Caki2 (cell line): ENCODE results near the gene SRGAP1. TPM values are rescaled to one million over a fixed set of nuclear protein-coding genes. Genes with fewer than 3 reads are reported as not detected.
"Not testable (repeated sequence)": the region's sequence is repeated elsewhere in the genome, so short reads cannot be mapped to it uniquely, and the experiment has no call there.

Experiments
- DNase-seq: peaks from one replicate; pipeline ENCODE4 v3.0.0-alpha.2; 2015; ENCODE audit warnings: low read depth
- in situ Hi-C: cut with HindIII; loops from 2 replicates; pipeline ENCODE4 v1.10.0; 2016; ENCODE audit warnings: low sequenced_read_pairs, low pct_unique_long_range_greater_than_20kb, mixed read lengths
- total RNA-seq: library from RNA; depleted of rRNA; stranded (reverse); fragments of >200 nt; shearing (Covaris generic); gene quantifications from 2 replicates; pipeline ENCODE4 v1.2.3, GENCODE V29; 2014; ENCODE audit warnings: low replicate concordance

SRGAP1 gene
- total RNA-seq, 1 experiment from 2014 or later = 30.0 TPM

DNA sequence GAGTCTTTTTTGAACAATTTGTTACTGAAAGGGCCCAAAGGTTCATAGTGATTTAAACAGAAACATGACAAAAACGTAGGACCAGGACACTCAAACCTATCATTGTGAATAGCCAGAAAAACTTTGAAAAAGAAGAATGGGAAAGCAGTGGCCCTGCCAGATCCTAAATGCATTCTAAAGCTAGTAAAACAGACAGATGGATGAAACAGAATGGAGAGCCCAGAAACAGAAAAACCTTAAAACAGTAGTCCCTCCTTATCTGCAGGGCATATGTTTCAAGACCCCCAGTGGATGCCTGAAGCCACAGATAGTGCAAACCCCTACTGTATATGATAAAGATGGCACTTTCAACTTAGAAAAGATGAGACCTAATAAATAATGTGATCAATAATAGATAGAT lies 283.9 kb downstream of the SRGAP1 start:
- in situ Hi-C loops = no loop called here
- no peak for DNase-seq

DNA sequence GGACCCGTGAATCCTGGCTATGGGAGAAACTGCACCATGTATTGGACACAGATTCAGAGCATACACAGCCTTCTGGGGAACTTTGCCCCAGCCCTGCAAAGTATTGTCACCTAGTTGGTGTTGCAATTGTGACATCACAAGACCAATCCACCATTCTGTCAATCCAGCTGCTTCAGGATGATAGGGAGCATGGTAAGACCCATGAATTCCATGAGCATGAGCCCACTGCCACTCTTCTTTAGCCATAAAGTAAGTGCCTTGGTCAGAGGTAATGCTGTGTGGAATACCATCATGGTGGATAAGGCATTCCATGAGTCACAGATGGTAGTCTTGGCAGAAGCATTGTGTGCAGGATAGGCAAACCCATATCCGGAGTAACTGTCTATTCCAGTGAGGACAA lies 286.0 kb downstream of the SRGAP1 start:
- in situ Hi-C loops, DNase-seq: not testable (repeated sequence)

DNA sequence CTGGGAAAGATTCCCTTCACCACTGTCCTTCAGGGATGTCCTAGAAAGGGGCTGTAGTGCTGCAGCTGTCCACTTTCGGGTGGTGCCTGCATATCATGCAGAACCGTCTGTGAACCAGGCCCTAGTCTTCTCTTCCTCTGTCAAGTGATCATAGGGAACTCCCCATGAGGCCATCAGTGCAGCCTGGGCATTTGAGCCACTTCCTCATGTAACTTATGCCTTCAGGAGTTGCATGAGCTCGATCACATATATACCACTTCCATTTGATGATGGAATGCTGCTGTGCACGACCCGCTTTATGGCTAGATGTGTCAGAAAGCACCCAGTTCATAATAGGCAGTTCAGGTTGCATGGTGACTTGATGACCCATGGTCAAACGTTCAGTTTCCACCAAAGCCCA lies 287.0 kb downstream of the SRGAP1 start:
- in situ Hi-C loops = not testable (repeated sequence)

DNA sequence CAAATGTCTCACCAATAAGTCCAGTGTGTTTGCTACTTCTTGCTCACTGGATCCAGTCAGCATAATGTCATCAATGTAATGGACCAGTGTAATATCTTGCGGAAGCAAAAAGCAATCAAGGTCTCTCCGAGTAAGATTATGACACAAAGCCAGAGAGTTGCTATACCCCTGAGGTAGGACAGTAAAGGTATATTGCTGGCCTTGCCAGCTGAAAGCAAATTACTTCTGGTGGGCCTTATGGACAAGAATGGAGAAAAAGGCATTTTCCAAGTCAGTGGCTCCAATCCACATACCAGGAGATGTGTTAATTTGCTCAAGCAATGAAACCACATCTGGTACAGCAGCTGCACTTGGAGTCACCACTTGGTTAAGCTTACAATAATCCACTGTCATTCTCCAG lies 288.2 kb downstream of the SRGAP1 start:
- in situ Hi-C loops, DNase-seq: not testable (repeated sequence)

More for the DNA sequence above, 287.0 kb downstream of the SRGAP1 start:
- DNase-seq = not testable (repeated sequence)

DNA sequence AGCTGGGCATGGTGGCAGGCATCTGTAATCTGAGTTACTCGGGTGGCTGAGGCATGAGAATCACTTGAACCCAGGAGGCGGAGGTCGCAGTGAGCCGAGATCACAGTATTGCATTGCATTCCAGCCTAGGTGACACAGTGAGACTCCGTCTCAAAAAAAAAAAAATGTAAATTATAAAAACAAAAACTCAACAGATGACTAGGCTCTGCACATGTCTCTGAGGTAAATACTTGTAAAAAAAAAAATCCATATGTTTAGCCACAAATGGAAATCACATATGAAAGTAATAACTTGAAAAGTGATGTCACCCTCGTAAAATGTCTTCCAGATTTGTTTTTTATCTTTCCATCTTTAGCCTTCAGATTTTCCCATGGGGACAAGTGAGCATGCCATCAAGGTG lies 292.6 kb downstream of the SRGAP1 start:
- no peak for DNase-seq
- in situ Hi-C loops = no loop called here

DNA sequence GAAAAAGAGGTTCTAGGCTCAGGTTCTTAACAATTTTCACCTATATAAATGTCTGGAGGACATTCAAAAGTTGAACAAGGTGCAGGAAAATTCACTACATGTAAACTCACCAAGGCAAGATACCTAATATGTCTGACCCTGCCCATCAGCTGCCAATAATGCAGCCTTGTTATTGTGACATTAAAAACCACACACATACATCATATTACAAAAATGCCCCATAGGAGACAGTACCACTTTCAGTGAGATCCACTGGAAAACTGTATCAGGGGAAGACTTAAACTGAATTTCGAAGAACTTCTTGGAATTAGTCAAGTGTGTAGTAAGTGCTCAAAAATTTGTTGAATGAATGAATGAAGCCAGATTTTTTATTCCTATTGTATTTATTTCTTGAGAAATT lies 294.5 kb downstream of the SRGAP1 start:
- in situ Hi-C loops = no loop called here
- no peak for DNase-seq

DNA sequence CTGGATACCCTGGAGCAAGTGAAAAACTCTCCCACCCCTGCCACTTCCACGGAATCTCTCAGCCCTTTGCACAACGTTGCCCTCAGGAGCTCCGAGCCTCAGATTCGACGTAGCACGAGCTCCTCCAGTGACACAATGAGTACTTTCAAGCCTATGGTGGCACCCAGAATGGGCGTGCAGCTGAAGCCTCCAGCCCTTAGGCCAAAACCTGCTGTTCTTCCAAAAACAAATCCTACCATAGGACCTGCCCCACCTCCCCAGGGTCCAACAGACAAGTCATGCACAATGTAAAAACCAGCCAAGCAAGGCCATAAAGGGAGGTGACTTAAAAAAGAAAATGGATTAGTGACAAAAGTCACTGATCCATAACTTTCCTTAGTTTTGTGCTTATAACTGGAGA lies 297.9 kb downstream of the SRGAP1 start:
- in situ Hi-C loops = no loop called here
- peak; percentile 78 for DNase-seq

DNA sequence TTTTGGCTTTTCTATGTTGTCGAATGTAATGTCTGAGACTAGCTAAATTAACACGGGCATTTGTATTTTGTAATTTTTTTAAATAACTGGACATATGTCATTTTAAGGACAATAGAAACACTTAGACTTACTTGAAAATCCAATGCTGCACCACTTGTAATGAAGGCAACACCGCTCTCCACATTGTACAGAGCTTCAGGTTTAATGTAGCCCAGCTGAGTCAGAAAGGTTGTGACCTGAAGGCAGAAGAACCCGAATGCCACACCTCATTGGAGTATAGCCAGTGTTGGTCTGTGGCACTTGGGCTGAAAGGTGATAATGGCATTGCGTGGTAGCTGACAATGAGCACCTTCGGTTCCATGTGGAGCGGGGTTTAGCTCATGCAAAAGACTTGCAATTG lies 298.3 kb downstream of the SRGAP1 start:
- peak; percentile 69 for DNase-seq
- in situ Hi-C loops = no loop called here

DNA sequence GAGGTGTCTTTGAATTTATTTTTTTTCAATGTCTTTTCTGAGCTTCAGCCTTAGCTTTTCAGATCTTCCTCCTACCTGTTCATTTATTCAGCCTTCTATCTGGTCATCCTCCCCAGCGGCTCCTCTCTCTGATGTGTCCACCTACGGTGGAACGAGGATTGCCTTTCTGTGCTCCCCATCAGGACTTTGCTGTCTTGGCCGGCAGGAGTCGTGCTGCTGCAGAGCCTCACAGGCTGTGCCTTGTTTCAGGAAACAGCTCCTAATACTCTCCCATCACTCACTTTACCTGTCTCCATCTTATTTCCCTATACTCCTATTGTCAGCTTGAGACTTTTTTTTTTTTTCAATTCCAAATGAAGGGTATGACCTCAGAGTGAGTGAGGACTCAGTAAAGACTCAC lies 300.7 kb downstream of the SRGAP1 start:
- in situ Hi-C loops = no loop called here
- DNase-seq = no peak

DNA sequence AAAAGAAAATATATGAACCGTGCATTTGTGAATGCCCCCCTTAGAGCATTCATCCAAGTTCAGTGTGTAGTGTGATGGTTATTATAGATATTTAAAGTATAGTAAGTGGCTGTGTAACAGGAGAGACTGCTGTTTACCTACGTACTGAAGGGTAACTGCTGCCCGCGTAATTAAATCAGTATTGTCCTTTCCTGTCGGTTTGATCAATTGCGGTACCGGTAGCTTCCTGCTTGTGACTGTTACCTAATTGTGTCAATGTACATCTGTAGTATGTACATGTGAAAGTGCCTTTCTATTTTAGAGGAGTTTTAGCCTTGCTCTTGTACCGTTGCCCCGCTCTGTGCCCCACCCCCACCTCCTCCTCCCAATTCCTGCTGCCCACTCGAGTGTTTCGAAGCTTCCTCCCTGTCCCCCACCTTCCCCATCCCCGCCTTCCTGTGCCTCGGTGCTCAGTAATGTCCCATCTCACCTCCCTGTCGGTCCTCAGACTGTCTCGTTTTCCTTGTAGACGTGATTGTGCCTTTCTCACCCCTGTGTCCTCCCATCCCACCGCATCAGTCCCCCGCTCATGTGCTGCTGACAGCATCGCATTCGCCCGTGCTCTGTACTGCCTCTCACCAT lies 302.6 kb downstream of the SRGAP1 start:
- in situ Hi-C loops = no loop called here
- peak; percentile 86 for DNase-seq

DNA sequence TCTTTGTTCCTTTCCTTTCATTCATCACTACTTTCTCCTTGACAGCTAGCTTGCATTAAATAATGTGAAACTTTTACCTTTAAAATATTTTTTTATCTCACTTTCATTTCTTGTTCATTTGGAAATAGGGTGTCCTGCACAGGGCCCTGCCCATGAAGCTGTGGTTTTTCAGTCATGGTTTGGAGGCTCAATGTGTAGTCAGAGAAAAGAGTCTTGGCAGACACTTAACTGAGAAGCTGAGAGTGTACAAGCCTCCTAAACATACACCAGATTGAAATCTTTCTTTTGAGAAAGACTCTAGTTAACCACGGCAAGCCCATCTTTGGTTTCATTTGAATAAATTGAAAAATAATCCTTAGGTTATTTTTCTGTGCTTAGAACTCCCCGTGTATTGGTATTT lies 303.4 kb downstream of the SRGAP1 start:
- in situ Hi-C loops = no loop called here
- DNase-seq = peak; percentile 29

DNA sequence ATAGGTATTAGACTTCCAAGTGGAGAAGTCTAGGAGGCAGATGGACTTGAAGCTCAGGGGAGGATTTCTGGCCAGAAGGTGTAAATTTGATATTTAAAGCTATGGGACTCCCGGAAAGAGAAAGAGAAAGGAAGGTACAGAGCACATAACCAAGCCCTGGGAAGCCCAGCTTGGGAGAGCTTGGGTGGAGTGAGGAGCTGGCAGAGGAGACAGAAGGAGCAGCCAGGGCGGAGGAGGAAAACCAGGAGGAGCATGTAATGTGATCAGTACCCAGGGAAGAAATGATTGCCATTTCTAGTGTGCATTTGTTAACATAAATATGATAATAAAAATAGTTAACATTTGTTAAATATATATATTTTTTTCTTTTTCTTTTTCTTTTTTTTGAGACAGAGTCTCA lies 310.2 kb downstream of the SRGAP1 start:
- DNase-seq = no peak
- in situ Hi-C loops = no loop called here

DNA sequence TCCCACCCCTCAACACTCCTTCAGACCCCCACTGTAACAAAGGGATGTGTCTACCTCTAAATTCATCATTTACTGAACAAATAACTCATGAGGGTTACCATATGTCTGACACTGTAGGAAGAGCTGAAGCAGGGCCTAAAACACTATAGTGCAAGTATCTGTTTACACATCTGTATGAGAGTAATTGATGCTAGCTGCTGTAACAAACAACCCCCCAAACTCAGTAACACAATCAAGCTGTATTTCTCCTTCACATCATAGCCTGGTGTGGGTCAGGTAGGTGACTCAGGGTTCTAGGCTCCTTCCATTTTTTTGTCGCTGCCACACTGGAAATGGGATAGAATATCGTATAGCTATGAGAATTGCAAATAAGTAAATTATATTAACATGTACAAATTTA lies 312.6 kb downstream of the SRGAP1 start:
- DNase-seq = no peak
- in situ Hi-C loops = no loop called here

DNA sequence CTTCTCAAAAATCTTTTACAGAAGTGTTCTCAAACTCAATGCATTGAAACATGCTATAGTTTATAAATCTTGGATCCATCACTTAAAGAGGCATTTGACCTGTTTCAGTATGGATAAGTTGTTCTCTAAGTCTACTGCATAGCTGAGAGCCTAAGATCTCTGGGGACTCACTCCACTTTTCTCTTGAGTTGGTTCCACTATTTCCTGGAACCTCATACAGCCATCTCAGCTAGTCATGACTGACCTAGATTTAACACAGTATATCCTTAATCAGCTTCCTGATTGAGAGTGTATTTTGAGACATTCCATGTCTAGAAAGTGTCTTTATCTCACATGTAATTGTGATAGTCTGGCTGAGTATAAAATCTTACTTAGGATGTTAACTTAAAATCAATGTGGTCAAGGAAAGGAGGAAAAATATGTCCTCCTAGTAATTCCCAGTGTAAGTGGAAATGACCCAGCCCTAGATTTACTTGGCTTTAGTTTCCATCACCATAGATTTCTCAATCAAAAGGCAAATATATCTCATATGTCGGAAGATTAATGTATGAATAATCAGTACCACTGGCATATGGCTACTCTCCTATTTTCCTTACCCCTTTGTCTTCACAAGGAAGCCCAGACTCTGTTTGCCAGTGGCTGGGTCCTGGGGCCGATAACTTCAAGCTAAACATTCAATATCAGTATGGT lies 315.7 kb downstream of the SRGAP1 start:
- in situ Hi-C loops = no loop called here
- no peak for DNase-seq

DNA sequence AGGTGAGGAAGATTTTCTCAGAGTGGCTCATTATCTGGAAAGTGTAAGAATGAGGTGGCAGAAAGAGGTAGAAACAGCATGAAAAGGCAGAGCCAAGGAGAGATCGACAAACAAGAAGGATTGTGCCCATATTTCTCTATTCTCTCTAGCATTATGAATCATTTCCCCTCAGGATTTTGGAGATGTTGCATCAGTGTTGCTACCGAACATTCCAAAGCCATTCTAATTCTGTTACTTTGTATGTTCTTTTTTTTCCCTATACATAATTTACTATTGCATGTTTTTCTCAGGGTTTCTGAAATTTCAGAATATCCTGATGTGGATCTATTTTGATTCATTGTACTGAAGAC lies 316.2 kb downstream of the SRGAP1 start:
- in situ Hi-C loops = no loop called here
- no peak for DNase-seq

DNA sequence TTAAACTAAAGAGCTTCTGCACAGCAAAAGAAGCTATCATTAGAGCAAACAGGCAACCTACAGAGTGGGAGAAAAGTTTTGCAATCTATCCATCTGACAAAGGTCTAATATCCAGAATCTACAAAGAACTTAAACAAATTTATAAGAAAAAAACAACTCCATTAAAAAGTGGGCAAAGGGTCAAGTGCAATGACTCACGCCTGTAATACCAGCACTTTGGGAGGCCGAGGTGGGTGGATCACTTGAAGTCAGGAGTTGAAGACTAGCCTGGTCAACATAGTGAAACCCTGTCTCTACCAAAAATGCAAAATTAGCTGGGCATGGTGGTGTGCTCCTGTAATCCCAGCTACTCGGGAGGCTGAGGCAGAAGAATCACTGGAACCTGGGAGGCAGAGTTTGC lies 322.1 kb downstream of the SRGAP1 start:
- DNase-seq, in situ Hi-C loops: not testable (repeated sequence)

DNA sequence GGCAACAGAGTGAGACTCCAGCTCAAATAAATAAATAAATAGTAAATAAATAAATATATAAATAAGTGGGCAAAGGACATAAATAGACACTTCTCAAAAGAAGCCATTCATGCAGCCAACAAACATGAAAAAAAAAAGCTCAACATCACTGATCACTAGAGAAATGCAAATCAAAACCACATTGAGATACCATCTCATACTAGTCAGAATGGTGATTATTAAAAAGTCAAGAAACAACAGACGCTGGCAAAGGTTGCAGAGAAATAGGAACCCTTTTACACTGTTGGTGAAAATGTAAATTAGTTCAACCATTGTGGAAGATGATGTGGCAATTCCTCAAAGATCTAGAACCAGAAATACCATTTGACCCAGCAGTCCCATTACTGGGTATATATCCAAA lies 322.5 kb downstream of the SRGAP1 start:
- DNase-seq, in situ Hi-C loops: not testable (repeated sequence)

DNA sequence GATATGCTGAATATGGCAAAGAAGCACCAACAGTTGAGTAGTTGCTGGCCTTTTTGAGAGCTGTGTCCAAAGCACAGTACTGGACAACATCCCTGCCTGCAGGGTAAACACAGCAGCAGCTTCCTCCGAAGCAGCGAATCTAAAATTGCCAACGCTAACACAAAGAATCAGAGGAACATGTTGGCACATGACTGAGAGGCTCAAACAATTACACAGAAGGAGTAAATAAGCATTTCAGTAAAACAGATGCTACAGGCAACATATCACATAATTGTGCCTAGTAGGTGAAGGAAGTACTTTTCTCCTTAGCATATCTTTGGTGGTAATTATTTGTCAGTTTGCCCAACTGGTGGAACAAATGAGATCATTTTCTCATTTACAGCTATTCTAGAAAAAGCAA lies 325.5 kb downstream of the SRGAP1 start:
- DNase-seq = no peak

DNA sequence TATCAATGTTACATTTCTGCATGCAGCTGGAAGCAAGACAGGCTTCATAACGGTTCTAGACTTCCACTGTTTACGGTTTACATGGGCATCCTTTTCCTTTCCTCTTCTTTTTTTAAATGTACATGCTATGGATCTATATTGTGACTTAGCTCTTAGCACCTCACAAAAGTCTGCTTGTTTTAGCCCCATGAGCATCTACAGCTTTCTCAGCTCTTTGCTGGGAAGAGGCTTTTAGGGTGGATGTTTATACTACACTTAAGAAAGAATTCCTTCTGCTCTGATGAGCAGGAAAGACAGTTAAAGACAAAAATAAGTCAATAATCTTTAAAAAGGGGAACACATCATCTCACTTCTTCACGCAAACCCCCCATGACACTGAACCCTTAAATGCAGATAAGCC lies 326.2 kb downstream of the SRGAP1 start:
- in situ Hi-C loops = no loop called here

More for the DNA sequence above, 325.5 kb downstream of the SRGAP1 start:
- in situ Hi-C loops = no loop called here

DNA sequence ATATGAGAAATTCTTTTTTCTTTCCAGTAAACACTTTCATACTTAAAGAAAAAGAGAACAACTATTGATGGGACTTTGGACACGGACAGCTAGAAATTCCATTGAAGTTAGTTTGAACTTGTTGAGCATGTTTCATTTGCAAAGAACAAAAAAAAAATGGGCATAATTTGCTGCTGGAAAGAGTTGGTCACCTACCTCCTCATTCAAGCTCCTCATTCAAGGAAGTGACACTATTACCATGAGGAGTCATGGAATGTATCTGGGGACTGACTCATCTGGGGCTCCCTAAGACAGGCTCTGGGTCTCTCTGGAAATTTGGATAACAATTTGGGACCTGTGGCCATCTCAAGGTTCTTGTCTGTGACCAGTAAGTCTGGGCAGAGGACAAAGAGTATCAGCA lies 327.2 kb downstream of the SRGAP1 start:
- no peak for DNase-seq
- in situ Hi-C loops = no loop called here

More for the DNA sequence above, 326.2 kb downstream of the SRGAP1 start:
- no peak for DNase-seq
